ENCODE results near the gene IFITM10.

GRCh38 chr11:1763796-1764661, 13.6 kb upstream of the IFITM10 start, which contains the start of gene CTSD:
- no peak for TF ChIP-seq CTCF (IDR thresholded peaks at IDR 0.05 in 2 of 3, conservative IDR thresholded peaks at IDR 0.05 in 1 of 3; ENCODE audit: control insufficient read depth in 2 of 3, extremely low read depth in 1 of 3, insufficient read depth in 1 of 3, low read depth in 3 of 3, low read length in 3 of 3)
- no peak for TF ChIP-seq TCF12 (IDR thresholded peaks at IDR 0.05; ENCODE audit: low read depth, low read length)
- TF ChIP-seq HDAC2 (IDR thresholded peaks at IDR 0.05): no peak
- no peak for TF ChIP-seq ZNF24 (IDR thresholded peaks at IDR 0.05)

Data from GM12878 (cell line).